Stimulated activated CD4-positive, alpha-beta T cell treated with anti-CD3 and anti-CD28 coated beads, TNF-alpha, amount 100 ng/mL, for 4 hours (primary cell): ENCODE data around the gene OXGR1.
"Not testable (repeated sequence)": the region's sequence is repeated elsewhere in the genome, so short reads cannot be mapped to it uniquely, and the experiment has no call there.

Experiments
- DNase-seq, 3 experiments: peaks; one replicate each; pipeline ENCODE4 v3.0.0-alpha.2; 2020; ENCODE audit warnings: low read depth in 3 of 3

The OXGR1 gene

DNA sequence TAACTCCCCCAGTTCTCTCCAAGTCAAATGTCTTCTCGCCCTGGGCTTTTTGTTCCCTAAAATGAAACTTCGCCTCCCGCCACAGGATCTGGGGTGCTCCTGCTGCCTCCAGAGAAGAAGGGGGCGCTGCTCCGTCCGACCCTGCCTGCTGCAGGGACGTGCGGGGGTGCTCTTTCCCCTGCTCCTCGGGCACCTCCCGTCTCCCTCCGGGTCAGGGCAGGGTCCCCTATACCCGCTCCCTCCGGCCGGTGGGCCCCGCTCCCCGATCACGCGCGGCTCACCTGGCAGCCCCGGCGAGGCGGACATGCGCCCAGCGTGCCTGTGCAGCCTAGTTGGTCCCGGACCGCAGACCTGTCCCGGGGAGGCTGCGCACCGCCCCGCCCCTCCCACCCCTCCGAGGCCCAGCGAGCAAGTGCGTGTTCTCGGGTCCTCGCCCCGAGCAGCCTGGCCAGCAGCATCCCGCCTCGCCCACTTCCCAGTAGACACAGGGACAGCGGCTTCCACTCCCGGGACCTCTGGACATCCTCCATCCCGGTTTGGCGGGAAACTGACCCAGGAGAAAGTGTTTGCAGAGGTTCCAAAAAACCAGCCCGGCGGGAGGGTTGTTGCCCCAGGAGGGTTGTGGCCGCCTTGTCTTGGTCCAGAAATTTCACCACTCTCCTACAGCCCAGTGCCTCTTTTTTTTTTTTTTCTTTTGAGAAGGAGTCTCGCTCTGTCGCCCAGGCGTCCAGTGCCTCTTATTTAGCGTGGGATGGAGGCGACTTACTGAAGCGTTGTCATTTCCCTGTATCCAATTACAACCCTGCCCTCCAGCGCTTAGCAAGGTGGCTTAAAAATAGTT lies at the start of gene OXGR1:
Gene OXGR1, minus strand, starts transcription at position 460 of the 841 bp plus-strand sequence. CDS start 6,717 bp downstream, outside the sequence.
- DNase-seq: no peak

DNA sequence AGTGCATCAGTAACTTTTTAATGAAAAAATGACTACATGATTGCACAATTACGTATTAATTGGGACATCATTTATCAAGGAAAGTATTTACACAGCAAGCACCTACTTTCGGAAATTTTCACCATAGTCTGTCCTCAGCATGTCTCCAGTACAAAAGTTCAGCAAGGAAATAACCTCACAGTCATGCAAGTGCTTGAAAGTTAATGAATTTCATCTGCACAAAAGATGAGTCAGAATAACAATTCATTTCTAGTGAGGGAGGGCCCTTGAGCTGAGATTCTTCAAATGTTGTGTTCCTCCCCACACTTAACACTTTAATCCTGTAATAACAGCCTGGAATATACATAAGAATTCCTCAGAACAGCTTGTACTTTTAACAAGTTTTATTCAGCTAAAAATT lies 49.0 kb upstream of the OXGR1 start:
- DNase-seq: no peak

DNA sequence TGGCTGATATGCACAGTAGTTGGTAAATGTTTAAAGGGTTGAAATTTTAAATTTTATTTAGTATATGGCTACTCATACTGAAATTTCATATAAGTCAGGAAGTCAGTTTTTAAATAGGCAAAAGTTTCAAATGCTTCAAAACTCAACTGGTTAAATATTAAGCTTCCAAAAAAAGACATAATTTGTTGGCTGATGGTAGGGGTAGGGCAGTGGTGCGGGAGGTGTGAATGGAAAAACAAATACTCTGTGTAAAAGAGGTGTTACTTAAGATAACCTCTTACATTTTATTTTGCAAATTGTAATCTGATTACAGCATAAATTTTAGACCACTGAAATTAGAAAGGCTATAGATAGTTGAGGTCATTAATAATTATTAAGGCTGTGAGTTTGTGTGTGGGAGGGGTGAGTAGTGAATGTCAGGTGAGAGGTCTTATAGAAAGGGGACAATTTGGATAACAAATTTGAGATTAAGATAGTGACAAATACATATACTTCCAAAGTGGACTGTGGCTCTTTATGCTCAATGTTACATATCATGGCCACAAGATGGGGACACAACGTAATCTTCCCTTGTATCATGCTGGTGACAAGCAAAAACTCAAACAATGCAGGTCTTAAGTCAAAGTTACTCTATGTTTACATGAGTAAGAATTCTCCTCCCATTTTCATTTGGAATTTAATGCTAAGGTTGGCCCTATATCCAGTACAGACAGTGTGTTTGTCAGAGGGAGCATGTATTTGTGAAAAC lies 36.6 kb upstream of the OXGR1 start:
- DNase-seq: no peak

DNA sequence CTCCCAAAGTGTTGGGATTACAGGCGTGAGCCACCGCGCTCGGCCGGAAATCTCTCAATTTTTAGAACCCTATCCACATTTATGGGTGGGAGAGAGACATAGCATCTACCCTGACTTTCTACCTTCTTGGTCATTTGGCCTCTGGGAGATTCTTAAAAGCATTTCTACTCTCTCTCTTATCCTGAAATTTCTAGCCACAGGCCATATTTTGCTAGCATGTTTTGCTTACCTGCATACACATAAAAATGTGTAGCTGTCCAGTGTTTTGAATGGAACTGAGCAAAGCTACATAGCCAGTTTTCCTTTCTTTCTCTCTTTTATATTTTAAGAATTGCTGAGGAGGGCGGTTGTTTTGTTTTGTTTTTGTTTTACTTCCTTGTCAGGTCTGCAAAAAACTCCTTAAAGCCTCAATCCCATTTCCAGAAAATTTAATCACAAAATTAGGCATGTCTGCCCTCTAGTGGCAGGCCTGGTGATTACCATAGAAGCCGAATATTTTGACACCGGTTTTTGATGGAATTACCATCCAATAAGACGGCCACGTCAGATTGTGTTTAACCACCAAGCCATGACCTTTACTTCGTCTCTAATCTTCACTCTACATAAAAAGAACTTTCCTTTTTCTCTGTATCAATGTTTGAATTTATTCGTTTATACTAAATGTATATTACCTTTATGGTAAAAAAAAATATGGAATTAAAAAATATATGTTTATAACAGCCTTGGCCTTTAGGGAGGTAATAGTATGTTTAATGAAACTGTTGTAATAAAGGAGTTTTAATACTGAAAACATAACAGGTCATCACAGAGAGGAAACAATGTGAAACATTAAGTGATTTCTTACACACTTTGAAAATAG lies 34.4 kb upstream of the OXGR1 start:
- no peak for DNase-seq

DNA sequence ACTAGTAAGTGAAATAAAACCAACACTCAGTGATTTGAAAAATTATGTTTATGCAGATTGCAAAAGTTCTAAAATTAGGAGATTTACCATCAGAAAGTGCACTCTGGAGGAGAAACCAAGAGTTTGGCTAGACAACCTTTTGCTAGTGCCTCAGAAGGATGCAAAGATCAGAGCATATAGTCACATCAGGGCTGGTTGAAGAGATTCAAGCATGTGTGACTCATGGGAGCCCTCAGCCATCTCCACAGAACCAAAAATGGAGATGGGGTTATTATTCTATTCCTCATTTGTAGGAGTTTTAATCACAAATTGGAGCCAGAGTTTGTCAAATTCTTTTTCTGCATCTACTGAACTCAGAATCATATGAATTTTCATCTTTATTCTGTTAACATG lies 32.9 kb upstream of the OXGR1 start:
- DNase-seq: no peak

DNA sequence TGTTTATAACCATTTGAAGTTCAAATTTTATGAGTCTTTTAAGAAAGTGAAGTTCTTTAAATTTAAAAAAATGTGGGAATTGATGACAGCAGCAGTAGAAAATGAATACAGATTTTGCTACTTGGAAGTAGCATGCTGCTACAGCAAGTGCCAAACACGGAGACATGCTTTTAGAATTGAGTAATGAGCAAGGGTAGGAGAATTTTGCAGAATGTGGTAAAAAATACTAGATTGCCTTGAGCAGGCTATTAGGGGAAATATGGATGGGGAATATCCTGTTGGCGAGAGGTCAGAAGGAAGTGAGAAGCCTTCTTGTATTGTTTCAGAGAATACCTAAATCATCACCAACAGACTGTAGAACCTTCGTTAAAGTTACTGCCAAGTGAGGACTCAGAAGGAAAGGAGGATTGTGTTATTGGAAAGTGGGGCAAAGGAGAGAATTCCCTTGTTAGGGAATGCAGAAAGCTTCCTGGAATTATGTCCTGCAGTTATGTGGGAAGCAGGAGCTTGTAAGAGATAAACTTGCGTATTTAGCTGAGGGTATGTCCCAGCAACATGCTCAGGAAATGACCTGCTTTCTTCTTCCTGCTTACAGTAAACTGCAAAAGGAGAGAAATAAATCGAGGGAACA lies 32.4 kb upstream of the OXGR1 start:
- no peak for DNase-seq

DNA sequence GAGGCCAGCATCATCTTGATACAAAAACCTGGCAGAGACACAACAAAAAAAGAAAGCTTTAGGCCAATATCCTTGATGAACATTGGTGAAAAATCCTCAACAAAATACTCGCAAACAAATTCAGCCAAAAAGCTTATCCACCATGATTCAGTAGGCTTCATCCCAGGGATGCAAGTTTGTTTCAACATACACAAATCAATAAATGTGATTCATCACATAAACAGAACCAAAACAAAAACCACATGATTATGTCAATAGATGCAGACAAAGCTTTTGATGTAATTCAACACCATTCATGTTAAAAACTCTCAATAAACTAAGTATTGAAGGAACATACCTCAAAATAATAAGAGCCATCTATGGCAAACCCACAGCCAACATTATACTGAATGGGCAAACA lies 29.5 kb upstream of the OXGR1 start:
- DNase-seq: not testable (repeated sequence)

DNA sequence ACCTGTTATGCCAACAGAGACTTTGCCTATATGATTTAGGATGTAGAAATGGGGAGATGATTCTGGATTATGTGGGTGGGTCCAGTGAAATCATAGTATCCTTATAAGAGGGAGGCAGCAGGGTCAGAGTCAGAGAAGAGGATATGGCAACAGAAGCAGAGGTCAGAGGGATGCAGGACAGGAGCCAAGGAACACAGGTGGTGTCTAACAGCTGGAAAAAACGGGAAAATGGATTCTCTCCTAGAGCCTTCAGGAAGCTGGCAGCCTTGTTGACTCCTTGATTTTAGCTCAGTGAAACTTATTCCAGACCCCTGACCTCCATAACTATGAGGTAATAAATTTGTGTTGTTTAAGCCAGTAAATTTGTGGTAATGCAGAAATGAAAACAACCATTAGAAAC lies 28.8 kb upstream of the OXGR1 start:
- no peak for DNase-seq

DNA sequence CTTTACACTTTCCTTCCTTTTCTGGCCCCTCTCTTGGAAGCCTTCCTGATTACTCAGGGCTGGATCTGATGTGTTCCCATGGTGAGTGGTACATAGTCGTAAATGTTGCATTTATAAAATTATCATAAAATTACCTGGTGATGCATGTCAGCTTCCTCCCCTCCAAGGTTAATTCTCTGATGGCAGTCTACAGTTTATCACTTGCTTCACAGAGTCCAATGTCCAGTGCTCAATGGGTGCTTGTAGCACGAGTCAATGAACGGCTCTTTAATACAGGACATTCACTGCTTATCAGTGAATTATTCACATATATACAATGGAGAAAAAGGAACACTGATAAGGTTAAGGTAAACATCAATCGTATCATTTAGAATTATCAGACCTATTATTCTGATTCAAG lies 27.0 kb upstream of the OXGR1 start:
- no peak for DNase-seq

DNA sequence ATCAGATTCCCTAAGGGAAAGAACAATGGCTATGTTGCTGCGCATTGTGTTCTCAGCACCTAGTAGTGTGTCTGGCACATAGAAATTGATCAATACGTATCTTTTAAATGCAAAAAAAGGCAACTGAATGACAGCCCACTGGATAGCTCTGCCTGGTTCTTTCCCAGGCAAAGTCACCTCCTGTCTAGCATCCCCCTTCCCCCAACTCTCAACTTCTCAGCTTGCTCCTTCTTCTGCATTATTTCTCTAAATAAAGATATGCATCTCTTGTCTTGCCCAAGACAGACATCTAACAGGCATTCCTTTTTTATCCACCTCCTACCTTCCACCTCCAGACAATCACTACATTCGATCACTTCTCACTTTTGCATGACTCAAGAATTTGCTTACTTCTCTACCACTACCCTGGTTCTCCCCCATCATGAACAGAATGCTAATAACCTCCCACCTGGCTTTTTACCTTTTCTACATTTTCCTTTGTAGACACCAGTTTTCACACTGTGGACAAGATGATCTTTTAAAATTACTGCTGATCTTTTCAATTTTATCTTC lies 26.5 kb upstream of the OXGR1 start:
- DNase-seq: no peak

DNA sequence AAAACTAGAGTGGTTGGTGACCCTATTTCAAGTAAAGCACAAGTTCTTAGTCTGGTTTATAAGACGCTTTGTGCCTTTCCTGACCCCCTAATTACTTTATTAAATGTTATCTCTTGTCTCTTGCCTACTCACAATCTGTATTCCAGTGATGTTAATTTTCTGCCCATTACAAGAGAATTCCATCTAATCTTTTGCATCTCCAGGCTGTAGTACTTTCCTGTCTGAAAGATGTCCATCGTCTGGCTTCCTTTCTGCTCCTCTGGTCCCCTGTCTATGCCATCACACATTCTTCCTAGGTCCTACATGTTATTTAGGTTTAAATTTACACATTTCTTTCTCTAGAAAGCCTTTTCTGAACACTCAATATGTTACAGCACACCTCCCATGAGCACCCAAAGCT lies 25.9 kb upstream of the OXGR1 start:
- DNase-seq: no peak

DNA sequence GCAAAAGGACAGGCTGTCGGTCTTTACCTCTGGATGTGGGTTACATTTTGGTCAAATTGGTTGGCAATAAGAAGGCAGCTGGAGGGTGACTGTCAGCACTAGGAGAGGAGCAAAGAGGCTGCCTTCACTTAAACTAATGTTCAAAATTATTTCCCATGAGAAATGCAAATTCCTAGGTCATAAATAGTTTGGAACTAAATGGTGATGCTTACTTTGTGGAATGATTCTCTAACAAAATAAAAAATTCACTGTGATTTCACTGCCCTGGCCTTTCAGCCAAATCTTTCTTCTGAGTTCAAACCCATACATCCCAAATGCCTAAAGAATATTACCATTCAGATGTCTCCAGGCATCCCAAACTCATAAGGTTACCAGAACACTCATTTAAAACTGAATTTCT lies 25.0 kb upstream of the OXGR1 start:
- no peak for DNase-seq

DNA sequence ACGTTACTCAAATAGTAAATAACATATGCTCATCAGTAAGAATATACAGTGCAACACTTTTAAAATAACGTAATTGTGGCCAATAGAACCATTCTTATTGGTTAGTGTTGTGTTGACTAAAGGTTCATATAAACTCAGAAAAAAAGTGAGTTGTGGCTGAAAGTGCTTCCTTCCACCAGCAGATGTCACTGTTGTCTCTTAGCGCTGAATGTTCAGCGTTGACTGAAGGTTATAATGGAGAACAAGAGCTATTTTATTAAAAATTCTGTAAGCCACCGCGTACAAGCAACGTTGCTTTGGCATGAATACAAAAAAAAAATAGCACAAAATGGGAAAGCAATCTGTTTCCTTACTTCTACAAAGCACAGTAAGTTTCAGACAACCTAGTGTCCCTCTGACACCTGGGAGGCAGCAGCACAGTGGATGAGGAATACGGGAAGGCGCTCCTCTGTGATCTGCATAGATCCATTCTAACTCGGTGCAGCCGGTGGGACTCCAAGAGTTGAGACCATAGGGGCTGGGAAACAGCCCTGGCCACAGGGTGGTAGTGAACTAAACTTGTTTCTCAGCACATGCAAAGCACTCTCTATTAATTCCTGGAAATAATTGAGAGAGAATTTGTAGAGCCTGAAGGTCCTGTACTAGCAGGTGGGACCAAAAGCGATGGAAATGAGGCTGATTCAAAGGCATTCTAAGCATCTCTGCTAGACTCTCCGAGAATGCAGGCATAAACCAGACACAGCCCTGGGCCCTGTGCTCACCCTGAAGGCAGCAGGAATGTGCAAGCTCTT lies 23.9 kb upstream of the OXGR1 start:
- no peak for DNase-seq

DNA sequence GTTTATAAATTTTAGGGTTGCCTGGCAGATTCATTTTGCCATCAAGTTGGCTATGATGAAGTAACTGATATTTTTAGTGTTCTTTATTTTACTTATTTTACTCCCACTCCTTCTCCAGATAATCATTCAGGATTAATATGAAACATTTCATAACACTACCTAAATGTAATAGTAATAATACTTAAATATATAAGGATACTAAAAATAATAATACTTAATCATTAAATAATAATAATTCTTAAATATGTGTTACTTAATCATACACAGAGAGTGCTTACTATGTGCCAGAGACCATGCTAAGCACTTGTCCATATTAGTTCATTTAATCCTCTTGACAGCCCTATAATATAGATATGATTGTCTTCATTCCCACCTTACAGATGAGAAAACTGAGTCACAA lies 23.0 kb upstream of the OXGR1 start:
- no peak for DNase-seq

DNA sequence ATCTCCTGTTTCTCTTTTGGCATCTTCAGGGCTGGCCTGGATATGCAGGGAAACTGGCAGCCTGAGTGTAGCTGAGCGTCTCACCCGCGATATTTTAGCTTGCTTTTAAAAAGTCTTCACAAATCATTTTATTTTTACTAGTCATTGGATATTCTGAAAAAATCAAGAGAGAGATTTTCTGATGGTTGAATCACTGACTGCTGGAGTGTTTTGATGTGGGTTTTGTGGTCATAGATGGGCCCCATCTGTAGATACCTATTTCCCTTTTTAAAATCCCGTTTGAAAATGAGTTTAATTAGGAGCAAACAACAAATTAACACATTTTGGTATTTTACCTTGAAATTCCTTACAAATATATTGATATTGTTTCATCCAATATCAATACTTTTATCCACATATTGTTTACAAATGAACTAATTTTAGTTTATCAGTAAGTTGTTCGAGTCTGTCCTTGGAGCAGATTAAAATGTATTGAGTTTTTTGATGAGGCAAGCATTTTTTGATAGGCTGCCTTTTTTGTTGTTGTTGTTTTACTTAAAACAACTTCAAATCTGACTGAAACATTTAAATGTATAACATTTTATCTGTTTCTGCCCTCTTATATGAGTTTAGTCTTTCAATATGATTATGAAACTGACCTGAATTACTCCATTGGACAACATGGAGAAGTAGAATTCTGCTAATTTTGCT lies 21.5 kb upstream of the OXGR1 start:
- DNase-seq: no peak

DNA sequence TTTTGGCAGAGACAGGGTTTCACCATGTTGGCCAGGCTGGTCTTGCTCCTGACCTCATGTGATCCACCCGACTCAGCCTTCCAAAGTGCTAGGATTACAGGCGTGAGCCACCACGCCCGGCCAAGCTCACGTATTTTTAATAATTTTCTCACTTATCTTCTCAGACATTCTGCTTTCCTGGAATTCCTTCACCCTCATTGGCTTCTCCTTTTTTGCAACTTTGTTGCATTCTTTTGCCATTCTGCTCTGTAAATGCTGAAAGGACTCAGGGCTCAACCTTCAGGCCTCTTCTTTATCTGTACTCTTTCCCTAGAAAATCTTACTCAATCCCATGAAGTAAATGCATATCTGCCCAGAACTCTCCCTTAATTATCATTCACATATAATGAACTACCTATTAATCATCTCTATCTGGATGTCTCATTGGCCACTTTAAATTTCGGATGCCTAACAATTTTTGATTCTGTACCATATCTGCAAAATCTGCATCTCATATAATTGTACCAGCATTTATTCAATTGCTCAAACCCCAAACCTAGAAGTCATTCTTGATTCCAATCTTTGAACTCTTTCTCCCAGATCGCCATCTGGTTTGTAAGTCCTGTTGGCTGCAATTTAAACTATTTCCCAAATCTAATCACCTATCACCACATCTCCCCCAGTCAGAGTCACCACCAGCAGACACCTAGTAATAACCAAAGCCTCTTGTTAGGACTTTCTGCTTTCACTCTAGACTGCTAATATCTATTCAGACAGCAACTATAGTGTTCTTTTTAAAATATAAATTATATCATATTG lies 18.2 kb upstream of the OXGR1 start:
- DNase-seq: no peak

DNA sequence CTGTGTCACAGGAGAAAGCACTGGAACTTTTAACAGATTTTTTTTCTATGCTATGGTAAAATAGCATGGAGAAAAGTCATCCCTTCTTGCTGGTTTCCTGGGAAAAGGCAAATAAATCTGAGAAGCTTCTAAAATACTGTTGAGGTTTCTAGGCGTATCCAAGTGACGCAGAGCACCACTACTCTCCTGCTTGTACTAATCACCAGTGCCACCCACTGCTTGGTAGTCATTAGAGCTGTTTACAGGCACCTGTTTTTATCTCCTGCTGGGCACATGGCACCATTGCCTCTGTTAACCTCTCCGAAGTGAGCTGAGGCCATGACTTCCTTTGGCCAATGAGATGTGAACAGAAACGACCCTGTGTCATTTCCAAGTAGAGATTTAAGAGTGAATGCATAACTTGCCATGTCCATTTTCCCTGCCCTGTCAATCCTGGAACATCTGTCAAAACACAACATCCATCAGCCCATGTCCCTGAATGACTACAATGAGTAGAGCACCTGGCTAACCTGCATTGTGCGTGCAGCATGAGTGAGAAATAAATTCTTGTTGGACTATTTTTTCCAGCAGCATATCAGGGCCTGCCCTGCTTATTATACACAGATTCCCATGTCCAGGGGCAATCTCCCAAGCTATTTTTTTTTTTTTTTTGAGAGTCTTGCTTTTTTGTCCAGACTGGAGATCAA lies 17.3 kb upstream of the OXGR1 start:
- no peak for DNase-seq

DNA sequence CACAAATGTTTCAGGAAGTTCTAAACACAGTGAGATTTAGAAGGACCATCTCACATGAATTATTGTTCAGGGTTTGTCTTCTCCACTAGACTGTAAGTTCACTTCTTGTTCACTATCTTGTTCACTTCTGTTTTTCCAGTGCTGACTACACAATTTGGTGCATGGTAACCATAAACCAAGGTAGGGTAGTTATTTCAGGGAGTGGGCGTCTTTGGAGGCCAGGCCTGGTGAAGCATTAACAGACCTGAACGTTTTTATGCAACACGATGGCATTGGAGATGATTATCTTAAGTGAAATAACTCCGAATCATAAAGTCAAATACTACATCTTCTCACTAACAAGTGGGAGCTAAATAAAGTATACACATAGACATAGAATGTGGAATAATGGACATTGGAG lies 14.4 kb upstream of the OXGR1 start:
- no peak for DNase-seq
